Measurements from ENCODE around the gene SEZ6L2.

The SEZ6L2 gene

GRCh38 chr16:29909391-29909790 lies 10.0 kb upstream of the SEZ6L2 start:
- DNase-seq (ENCODE audit: low spot score) = no peak
- Histone ChIP-seq H3K27ac (no peak overlapping the region), H3K4me3 (no peak overlapping the region)
- TF ChIP-seq, protein P1, sequence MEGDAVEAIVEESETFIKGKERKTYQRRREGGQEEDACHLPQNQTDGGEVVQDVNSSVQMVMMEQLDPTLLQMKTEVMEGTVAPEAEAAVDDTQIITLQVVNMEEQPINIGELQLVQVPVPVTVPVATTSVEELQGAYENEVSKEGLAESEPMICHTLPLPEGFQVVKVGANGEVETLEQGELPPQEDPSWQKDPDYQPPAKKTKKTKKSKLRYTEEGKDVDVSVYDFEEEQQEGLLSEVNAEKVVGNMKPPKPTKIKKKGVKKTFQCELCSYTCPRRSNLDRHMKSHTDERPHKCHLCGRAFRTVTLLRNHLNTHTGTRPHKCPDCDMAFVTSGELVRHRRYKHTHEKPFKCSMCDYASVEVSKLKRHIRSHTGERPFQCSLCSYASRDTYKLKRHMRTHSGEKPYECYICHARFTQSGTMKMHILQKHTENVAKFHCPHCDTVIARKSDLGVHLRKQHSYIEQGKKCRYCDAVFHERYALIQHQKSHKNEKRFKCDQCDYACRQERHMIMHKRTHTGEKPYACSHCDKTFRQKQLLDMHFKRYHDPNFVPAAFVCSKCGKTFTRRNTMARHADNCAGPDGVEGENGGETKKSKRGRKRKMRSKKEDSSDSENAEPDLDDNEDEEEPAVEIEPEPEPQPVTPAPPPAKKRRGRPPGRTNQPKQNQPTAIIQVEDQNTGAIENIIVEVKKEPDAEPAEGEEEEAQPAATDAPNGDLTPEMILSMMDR (IDR thresholded peaks at IDR 0.05) = no peak

DNA sequence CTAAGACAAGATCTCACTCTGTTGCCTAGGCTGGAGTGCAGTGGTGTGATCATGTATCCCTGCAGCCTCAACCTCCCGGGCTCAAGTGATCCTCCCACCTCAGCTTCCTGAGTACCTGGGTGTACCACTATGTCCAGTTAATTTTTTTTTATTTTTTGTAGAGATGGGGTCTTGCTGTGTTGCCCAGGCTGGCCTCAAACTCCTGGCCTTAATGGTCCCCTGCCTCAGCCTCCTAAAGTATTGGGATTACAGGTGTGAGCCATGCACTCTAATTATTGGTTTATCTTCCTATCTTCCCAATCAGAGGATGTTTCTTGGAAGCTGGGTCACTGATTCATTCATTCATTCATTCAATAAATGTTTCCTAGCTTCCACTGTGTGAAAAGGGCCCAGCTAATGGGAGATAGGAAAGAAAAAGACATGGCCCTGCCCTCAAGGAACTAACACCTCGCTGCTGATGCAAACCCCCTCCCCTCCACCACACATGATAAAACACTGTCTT lies 9.4 kb upstream of the SEZ6L2 start:
- no peak overlapping the region for H3K27ac ChIP-seq
- TF ChIP-seq, protein P1 (IDR thresholded peaks at IDR 0.05) = no peak
- DNase-seq (ENCODE audit: low spot score) = no peak
- H3K4me3 ChIP-seq = no peak overlapping the region

DNA sequence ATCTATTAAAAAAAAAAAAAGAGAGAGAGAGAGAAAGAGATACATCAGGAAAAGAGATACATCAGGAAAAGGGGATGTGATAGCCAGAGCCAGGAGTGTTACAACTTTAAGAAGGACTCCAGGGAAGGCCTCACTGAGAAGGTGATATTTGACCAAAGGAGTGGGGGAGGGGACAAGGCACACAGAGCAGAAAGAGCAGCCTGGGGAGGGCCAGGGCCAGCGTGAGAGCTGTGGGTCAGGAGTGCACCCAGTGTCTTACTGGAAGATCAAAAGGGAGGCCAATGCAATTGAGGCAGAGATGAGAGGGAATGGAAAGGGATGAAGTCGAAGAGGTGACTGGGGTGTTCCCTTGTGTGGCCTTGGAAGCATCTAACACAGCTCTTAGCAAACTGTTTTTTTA lies 8.6 kb upstream of the SEZ6L2 start:
- DNase-seq (ENCODE audit: low spot score) = no peak
- H3K27ac ChIP-seq = no peak overlapping the region
- no peak overlapping the region for H3K4me3 ChIP-seq
- TF ChIP-seq, protein P1 (IDR thresholded peaks at IDR 0.05) = no peak

- Histone ChIP-seq H3K27ac (no peak overlapping the region), H3K4me3 (no peak overlapping the region)
- no peak for DNase-seq (ENCODE audit: low spot score)
- TF ChIP-seq, protein P1 (IDR thresholded peaks at IDR 0.05) = no peak
Observed at GRCh38 chr16:29906520-29907244, 7.3 kb upstream of the SEZ6L2 start.

DNA sequence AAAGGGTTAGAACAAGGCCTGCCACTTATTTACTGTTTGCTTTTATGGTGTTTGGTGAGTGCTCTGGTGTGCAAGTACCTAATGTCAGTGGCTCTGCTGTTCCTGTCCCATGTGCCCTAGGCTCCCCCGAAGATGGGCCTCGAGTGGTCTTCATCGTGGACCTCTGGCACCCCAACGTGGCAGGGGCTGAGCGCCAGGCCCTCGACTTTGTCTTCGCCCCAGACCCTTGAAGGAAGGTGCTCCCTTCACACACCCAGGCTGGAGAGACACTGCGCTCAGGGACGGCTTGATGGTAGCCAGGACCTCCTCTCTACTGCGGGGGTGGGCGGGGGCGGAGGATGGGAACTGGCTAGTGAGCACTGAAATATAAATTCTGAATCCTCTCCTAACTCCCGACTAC lies 6.3 kb upstream of the SEZ6L2 start:
- no peak for DNase-seq (ENCODE audit: low spot score)
- H3K4me3 ChIP-seq = no peak overlapping the region
- TF ChIP-seq, protein P1 (IDR thresholded peaks at IDR 0.05) = no peak
- H3K27ac ChIP-seq = no peak overlapping the region

DNA sequence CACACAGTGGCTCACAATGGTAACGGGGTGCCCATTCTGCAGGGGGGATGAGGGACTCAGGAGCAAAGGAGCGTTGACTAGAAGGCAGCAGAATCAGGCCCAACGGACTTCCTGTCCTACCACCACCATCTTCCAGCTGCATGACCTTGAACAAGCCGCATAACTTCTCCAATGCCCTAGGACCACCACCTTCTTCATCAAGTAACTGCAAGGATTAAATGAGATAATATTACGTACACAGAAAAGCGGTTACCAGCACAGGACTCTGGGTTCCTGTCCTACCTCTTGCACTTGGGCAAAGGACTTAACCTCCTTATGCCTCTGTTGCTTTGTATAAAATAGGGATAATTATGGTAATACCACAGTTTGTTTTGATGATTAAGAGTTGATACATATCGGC lies 5.6 kb upstream of the SEZ6L2 start:
- Histone ChIP-seq H3K4me3 (no peak overlapping the region), H3K27ac (no peak overlapping the region)
- no peak for DNase-seq (ENCODE audit: low spot score)
- TF ChIP-seq, protein P1 (IDR thresholded peaks at IDR 0.05) = no peak

DNA sequence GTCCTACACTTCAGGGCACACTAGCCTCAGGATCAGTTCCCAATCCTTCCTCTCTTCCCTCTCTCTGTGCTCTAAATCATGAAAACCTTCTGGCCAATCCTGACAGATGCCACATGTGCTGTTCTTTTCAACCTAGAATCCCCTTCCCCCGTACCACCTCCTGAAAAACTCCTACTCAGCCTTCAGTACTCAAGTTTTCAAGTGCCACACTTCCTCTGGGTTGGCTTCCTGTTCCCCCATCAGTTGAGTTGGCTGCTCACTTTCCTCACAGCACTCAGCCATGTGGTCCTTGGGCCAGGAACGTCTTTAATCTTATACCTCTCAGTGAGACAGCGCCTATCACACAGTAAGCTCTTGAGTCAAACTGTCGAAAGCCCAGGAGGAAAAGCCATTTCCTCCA lies 4.2 kb upstream of the SEZ6L2 start:
- no peak for DNase-seq (ENCODE audit: low spot score)

More for the DNA sequence above, 4.2 kb upstream of the SEZ6L2 start:
- TF ChIP-seq, protein P1 (IDR thresholded peaks at IDR 0.05) = no peak
- Histone ChIP-seq H3K4me3 (no peak overlapping the region), H3K27ac (no peak overlapping the region)
